NCI-H446 (cell line): ENCODE results near the gene LSM2.
"Not testable (repeated sequence)": the region's sequence is repeated elsewhere in the genome, so short reads cannot be mapped to it uniquely, and the experiment has no call there.

Source experiments
- DNase-seq, 2 experiments: peaks; one replicate each; lab custom pipeline; 2025; lab: John Stamatoyannopoulos, UW

The LSM2 gene

GRCh38 chr6:31827286-31828079, 20.7 kb upstream of the LSM2 start, which contains the start of gene HSPA1B:
TSS of gene HSPA1B (plus strand) at chr6:31827738. CDS start at chr6:31827951, 213 bp downstream.
- DNase-seq, result peak; percentile 99

DNA sequence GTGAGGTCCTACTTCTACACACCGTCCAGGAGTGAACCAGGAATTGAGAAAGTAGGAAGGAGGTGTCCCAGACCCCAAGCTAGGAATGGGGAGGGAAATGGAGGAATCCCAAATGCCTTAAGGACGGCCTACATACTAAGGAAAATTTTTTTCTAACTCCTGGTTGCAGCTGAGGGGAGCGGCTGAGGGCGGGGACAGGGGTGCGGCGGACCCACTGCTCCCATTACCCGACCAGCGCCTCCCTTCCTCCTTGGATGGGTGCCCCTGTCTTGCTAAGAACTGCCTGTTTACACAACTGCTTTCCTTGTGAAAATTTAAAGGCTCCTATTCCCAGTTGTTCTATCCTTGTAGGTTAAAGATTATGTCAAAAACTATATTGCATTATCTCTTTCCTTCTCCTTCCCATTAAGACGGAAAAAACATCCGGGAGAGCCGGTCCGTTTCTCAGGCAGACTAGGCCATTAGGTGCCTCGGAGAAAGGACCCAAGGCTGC, 20.1 kb upstream of the LSM2 start:
- DNase-seq, result peak in 1 of 2 experiments; percentile 83

- no peak for DNase-seq
Observed at GRCh38 chr6:31825553-31825952, 18.8 kb upstream of the LSM2 start.

DNA sequence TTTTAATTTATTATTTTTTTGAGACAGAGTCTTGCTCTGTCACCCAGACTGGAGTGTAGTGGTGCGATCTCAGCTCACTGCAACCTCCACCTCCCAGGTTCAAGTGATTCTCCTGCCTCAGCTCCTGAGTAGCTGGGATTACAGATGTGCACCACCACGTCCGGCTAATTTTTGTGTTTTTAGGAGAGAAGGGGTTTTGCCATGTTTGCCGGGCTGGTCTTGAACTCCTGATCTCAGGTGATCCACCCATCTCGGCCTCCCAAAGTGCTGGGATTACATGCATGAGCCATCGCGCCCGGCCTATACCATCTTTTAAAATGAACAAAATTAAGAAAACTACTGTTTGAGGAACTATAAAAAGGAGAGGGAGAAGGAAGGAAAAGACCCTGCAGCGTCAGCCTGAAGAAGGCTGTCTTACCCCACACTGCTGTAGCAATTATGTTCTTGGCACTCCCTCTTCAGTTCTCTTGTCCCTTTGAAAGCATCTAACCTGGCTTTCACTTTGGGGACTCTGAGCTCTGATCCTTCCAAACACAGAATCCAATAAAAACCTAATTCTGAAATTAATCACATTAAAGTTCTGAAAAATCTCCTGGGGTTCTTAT, 16.9 kb upstream of the LSM2 start:
- DNase-seq, result not testable (repeated sequence)

GRCh38 chr6:31822036-31822821, 15.5 kb upstream of the LSM2 start:
- DNase-seq, result no peak

DNA sequence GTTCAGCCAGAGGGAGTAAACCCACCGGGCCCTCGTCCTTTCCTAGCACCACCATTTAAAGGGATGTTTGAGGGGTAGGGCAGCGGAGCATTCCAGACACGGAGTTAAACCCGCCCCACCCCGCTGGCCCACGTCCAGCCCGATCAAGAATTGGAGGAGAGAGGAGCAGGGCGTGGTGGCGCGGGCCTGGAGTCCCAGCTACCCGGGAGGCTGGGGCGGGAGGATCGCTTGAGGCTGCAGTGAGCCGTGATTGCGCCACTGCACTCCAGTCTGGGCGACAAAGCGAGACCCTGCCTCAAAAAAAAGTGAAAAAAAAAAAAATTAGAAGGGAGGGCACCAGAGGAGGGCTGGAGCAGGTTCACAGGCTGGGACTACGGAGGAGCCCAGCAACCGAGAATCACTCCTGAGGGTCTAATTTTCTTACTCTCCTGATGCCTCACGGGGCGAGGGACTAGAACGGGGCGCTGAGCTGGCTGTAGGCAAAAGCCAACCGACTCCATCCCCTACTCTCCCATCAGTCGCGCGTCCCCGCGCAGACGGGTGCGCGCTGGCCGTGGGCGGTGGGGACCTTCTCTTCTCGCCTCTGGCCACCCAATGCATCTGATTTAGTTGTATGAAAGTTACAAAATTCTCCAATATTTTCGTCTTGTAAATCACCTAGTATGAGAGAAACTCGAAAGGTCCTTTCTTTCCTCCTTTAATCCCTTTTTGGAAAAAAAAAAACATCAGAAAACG, 14.7 kb upstream of the LSM2 start:
- no peak for DNase-seq

GRCh38 chr6:31820399-31820798, 13.6 kb upstream of the LSM2 start:
- DNase-seq, result not testable (repeated sequence)

GRCh38 chr6:31819871-31820299, 13.1 kb upstream of the LSM2 start:
- DNase-seq, result no peak

GRCh38 chr6:31817929-31818511, 11.3 kb upstream of the LSM2 start:
- DNase-seq, result not testable (repeated sequence)

GRCh38 chr6:31817133-31817928, 10.6 kb upstream of the LSM2 start:
- not testable (repeated sequence) for DNase-seq

GRCh38 chr6:31815025-31815838, 8.5 kb upstream of the LSM2 start, which contains the start of the genes HSPA1A and HSPA1L:
TSS of gene HSPA1A (plus strand) at chr6:31815543. CDS start at chr6:31815757, 214 bp downstream.
TSS of gene HSPA1L (minus strand) at chr6:31815283. CDS start at chr6:31811972, 3,311 bp downstream.
- DNase-seq, result peak; percentile 81 to 90

GRCh38 chr6:31814677-31815024, 7.9 kb upstream of the LSM2 start:
- peak; percentile 60 to 81 for DNase-seq

DNA sequence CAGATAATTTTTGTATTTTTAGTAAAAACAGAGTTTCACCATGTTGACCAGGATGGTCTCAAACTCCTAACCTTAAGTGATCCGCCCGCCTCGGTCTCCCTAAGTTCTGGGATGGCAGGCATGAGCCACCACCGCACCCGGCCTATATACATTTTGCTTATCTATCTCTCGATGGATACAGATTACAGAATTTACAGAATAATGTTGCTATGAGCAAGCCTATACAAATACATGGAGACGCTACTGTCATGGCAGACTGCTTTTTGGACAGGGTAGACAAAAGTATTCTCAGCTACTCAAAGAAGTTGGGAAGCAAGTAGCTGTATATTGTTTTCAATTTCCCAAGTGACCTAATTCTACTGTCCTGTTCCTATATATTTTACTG, 6.7 kb upstream of the LSM2 start:
- no peak for DNase-seq

GRCh38 chr6:31811645-31812044, 4.9 kb upstream of the LSM2 start:
- no peak for DNase-seq

- not testable (repeated sequence) for DNase-seq
Observed at GRCh38 chr6:31808599-31808998, 1.8 kb upstream of the LSM2 start.

DNA sequence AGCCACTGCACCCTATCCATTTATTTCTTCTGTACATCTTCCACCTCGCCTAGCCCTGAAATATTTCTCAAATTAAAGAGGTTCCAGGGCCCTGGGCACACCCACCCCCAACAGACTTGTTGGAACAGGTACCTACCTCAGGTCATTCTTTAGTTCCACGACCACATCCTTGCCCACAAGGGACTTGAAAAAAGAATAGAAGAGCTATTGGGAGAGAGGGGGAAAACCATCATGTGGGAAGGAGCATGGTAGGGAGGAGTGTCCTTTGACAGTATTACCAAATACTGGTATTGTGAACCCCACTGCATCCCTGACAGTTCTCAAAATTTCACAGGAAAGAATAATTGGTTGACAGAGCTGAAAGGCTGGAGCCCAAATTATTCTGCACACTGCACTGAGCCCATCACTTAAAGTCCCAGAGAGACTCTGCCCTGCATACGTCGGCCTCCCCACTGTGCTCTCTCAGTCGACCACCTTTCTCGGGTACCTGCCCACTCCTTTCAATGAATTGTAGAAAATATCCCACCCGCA, 762 bp downstream of the LSM2 start:
- no peak for DNase-seq

DNA sequence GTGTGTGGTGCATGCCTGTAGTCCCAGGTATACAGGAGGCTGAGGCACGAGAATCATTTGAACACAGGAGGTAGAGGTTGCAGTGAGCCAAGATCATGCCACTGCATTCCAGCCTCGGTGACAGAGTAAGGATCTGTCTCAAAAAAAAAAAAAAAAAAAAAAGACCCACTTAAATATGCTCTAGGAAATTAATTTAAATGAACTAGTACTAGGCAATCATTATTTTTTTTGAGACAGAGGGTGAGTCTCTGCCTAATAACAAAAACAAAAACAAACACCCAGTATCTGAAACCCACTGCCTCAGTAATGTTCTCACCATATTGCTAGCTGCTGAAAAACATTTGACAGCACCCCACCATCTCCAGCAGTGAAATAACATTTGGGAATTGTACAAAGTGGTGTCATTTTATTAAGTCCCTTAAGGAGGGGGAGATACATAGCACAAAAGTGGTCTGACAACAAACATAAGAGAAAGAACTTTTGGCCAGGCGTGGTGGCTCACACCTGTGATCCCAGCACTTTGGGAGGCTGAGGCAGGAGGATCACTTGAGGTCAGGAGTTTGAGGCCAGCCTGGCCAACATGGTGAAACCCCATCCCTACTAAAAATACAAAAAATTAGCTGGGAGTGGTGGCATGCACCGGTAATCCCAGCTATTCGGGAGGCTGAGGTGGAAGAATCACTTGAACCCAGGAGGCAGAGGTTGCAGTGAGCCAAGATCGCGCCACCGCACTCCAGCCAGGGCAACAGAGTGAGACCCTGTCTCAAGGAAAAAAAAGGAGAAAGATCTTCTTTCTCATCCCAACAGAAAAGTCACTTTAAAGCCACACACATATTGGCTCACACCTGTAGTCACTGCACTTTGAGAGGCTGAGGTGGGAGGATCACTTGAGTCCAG, 5.5 kb downstream of the LSM2 start:
- DNase-seq, result not testable (repeated sequence)

GRCh38 chr6:31799781-31800180, 7.0 kb downstream of the LSM2 start:
- no peak for DNase-seq
